Measurements from ENCODE around the gene TMA16.
"Not testable (repeated sequence)": the region's sequence is repeated elsewhere in the genome, so short reads cannot be mapped to it uniquely, and the experiment has no call there.

The TMA16 gene

DNA sequence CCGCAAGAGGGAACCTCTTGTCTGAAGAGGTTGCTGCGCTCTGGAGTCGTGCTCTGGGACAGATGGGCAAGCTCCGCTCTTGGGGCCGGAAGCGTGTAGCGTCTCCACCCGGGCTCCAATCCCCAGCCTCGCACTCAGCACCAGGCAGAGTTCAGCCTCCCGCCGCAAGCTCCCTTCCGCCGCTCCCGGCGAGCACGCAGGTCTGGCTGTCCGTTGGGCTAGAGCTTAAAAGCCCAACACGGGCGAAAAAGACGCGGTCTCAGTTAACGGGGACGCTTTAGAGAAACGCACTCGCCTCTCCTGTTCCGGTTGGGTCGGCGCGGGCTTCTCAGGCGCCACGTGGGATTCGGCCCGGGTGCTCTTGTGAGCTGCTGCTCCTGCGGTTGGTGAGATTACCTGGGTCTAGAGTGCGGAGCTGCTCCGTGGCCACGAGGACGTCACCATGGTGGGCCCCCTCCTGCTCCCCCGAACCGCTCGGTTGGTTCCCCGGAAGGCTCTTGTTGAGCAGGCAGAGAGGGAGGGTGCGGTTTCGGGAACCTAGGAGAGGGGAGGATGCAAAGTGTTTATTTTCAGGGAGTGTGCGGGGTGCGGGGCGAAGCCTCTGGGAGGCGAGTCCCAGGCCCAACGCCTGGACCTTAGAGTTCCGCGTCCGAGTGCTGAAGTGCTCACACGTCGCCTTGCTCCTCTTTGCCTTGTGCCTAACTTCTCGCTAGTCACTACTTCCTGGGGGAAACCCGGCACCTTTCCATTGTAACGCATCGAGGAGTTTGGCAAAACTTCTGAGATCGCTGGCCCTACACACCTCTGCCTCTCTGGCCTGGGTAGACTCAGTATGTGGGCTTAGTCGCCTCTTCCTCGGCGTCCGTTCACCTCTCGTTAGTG, at the start of gene TMA16:
TSS of gene TMA16 (plus strand) at position 331 of the 882 bp plus-strand sequence. CDS start at position 443, 112 bp downstream.
- peak; percentile 96 for DNase-seq

- DNase-seq = not testable (repeated sequence)
These were observed 47.5 kb upstream of the TMA16 start for GRCh38 chr4:163447023-163447422.

DNA sequence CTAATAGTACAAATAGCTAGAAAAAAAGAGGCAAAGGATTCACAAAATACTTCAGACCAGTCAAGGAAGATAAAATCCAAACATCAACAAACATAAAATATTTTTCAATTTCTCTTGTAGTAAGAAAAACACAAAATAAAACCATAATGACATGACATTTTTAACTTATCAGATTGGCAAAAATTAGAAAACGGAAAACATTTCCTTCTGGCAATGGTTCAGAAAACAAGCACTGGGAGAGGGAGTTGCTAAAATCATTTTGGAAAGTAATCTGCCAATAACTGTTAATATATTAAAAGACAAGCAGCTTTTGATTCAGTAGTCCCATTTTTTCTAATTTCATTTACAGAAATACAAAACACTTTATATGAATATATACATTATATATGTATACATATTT, 47.0 kb upstream of the TMA16 start:
- DNase-seq = no peak

- peak; percentile 45 for DNase-seq
These were observed 45.8 kb upstream of the TMA16 start for GRCh38 chr4:163448540-163449203.

- DNase-seq = no peak
These were observed 31.9 kb upstream of the TMA16 start for GRCh38 chr4:163462556-163462955.

DNA sequence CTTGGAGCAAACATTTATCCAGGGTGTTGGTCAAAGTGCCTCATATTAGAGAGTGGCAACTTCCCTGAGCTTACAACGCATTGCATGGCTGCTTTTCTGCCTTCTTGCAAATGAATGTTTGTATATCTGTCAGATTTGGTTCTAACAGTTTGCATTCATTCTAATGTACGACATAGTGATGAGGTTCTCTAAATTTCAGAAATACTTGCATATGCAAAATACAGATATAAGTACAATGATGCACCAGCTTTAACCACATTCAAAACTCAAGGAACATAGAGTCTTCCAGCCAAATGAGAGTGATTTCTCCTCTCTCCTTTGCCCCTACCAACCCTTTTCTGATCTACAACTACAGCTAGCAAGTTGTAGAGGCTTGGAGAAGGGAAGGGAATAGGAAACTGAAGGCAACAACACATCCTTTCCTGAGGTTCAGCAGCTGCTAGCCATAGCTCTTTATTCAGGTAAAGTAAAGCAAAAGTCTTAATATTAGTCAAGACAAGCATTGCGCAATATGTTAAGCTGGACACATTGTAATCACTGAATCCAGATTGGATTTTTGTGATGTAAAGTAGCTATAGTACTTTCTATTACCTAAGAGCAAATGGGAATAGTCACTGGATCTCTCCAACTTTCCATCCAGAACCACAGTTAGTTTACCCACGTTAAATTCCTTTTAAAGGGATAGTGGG, 27.3 kb upstream of the TMA16 start:
- no peak for DNase-seq

- DNase-seq = no peak
These were observed 24.1 kb upstream of the TMA16 start for GRCh38 chr4:163470391-163470790.

- DNase-seq = no peak
These were observed 21.4 kb upstream of the TMA16 start for GRCh38 chr4:163473130-163473529.

DNA sequence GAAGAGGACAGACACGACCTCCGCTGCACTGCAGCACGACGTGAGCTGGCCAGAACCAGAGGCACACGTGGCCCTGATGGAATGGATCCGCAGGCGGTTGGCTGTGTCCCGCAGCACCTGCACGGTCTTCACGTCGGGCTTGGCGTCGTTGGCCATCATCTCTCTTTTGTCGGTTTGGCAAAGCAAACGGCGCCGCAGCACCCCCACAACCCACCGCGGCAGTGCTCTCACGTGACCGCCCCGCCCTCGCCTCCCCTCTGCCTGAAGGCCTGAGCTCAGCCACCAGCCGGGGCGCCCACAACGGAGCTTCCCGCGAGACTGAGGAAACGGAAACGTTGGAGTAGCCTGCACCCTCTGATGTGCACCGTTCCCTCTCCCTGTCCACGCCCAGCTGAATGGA, 20.9 kb upstream of the TMA16 start, which contains the start of gene TKTL2:
TSS of gene TKTL2 (minus strand) at position 179 of the 400 bp plus-strand sequence. CDS start at position 159, 20 bp downstream.
- no peak for DNase-seq

- DNase-seq = no peak
These were observed 20.5 kb upstream of the TMA16 start for GRCh38 chr4:163474027-163474426.

GRCh38 chr4:163476761-163477438, 17.6 kb upstream of the TMA16 start:
- no peak for DNase-seq

GRCh38 chr4:163482190-163482589, 12.3 kb upstream of the TMA16 start:
- no peak for DNase-seq

DNA sequence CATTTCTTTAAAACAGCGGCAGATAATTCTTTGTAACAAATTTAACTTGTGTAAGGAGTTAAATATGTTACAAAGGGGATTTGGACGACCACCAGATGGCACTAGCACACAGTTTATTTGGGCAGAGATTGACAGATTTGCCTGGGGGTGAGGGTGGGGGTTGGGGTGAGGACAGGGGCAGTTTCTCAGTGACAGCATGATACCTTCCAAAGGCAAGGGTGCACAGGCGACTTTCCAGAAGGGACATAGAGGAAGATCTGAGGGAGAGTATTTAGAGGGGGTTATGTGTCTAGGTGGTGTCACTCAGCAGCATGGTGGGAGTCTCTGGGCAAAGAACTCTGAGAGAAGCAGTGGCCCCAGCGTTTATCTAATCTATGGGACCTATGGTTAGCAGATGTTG, 9.6 kb upstream of the TMA16 start:
- DNase-seq = peak; percentile 84

GRCh38 chr4:163485589-163485988, 8.9 kb upstream of the TMA16 start:
- DNase-seq = no peak

DNA sequence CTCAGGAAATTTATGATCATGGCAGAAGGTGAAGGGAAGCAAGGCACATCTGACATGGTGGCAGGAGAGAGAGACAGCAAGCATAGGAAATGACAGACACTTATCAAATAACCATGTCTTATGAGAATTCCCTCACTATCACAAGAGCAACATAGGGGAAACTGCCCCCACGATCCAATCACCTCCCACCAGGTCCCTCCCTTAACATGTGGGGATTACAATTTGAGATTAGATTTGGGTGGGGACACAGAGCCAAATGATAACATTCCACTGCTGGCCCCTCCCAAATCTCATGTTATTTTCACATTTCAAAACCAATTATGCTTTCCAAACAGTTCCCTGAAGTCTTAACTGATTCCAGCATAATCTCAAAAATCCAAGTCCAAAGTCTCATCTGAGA, 8.2 kb upstream of the TMA16 start:
- DNase-seq = no peak

GRCh38 chr4:163489929-163490328, 4.6 kb upstream of the TMA16 start:
- no peak for DNase-seq

GRCh38 chr4:163492951-163493504, 1.5 kb upstream of the TMA16 start:
- peak; percentile 25 for DNase-seq

GRCh38 chr4:163493643-163494359, 689 bp upstream of the TMA16 start:
- DNase-seq = no peak

- DNase-seq = peak; percentile 31
These were observed 1.4 kb downstream of the TMA16 start for GRCh38 chr4:163495900-163496299.

DNA sequence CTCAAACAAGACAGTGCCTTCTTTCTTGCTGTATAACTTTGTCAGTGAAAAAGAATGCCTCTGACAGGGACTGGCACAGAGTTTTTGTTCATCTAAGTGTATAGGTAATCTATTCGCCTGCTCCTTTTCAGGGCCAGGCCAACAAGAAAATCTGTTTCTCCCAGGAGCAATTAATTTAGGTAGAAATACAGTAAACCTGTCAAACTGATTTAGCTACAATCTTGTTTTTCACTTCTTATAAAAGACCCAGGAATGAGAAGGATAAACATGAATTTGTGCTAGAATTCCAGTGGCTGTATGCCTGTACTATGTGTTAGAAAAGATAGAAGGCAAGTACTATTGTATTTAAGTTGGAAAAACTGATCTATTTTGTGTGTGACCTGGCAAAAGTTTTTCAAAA, 6.1 kb downstream of the TMA16 start:
- DNase-seq = peak; percentile 28

GRCh38 chr4:163505374-163505773, 10.9 kb downstream of the TMA16 start:
- DNase-seq = no peak

GRCh38 chr4:163515198-163515597, 20.7 kb downstream of the TMA16 start:
- no peak for DNase-seq
